HG02678 (cell line): Measurements from ENCODE around the gene BMPR1B.
"Not testable (repeated sequence)": the region's sequence is repeated elsewhere in the genome, so short reads cannot be mapped to it uniquely, and the experiment has no call there.

ENCODE experiments used
- ATAC-seq: cut with Tn5 transposase; IDR thresholded peaks from one replicate; pipeline ENCODE4 v1.9.1; 2021; ENCODE audit warnings: mild to moderate bottlenecking, moderate library complexity; ENCODE audit not compliant: unreplicated experiment

The BMPR1B gene

GRCh38 chr4:95020521-95020920 is 262.8 kb downstream of the BMPR1B start:
- ATAC-seq = no peak

DNA sequence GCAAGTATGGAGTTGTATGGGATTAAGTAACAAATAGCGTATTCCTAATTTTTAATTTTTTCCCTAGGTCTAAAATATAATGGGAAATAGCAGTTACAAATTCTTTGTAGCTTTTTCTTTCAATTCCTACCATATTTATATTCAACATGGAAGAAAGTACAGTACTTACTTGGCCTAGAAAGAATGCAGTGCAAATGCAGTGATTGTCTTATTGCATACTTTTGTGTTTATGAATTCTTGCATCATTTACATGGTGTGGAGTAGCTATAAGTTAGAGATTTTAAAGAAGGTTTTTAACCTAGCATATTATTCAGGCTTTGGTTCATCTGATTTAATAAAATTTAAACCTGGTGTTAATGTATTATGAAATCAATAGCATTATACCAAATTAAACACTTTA is 263.3 kb downstream of the BMPR1B start:
- no peak for ATAC-seq

DNA sequence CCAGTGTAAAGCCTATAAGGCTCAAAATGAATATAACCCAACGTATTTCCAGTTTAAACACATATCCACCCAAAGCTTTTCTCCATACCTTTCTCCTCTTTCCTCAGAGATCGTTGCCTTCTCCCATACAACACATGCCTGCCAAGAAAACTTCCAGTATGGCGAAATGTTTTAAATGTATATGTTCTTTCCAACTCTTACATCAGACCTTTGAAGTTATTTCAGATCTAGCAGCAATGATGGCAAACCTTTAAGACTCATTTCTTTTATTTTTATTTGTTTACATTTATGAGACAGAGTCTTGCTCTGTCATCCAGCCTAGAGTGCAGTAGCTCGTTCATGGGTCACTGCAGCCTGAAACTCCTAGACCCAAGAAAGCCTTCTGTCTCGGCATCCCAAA is 265.4 kb downstream of the BMPR1B start:
- ATAC-seq = no peak

DNA sequence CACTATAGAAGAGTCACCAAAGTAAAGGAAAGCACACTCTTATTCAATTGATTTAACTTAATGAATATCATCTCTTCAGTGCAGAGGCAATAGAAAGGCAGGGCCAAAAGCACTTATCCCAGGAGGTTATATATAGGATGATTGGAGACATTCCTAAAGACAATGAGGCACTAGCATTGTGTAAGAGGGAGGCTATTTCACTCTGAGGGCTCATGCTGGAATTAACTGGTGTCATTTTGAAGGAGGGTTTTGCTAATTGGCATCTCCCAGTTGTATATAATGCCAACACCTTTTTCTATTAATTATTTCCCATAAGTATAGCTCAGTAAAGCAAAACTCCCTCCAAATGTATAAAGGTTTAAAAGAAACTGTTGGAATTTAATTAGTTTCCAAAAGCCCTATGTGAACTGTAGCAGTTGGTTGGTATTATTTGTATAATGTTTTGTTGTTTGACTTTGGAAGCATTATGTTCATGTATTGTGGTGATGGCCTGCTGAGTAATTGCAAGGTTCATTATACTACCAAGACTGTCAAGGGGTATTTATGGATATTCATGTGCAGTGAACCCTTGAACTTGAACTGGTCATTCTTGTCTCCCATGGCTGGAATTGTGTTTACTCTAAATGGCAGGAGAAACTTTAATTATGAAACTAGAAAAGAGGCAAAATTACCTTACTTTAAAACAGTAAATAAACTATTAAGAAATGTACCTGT is 270.3 kb downstream of the BMPR1B start:
- no peak for ATAC-seq

GRCh38 chr4:95038791-95039190 is 281.0 kb downstream of the BMPR1B start:
- no peak for ATAC-seq

DNA sequence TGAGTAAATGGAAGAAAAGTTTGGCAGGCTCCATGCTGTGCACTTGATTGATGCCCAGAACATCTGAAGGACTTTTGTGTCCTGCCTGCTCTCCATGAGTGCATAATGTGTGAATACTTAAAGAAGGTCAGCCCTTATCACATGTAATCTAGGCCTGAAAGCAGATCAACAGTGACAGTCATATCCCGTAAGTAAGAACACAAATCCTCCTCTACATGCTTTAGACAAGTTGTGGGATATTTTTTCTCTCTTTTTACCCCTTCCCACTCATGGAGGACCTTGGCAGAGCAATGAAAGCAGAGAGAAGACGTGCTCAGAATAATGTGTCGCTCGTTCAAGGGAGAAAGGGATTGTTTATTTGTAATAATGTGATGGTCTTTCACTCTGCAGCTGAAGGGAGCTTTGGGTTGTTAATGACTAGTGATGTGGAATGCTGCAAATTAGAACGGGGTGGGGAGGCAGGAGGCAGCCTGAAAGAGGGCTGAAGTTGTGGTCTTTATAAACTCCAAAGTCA is 286.6 kb downstream of the BMPR1B start:
- ATAC-seq = no peak

DNA sequence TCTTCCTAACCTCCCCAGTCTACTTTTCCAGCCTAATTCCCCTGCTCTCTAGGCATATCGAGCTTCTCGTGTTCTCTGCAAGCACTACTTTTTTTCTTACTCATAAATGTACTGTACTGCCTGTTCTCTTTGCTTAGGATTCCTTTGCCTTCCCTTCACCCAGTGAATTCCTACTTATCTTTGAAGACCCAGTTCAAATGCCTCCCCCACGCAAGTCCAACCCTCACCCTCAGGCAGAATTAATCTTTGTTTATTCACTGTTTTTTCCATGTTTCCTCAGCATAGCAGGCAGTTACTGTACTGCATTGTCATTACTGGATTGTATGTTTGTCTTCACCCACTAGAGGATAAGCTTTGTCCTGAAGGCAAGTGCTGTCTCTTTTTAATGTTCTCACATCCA is 287.7 kb downstream of the BMPR1B start:
- no peak for ATAC-seq

GRCh38 chr4:95048296-95048695 is 290.5 kb downstream of the BMPR1B start:
- no peak for ATAC-seq

DNA sequence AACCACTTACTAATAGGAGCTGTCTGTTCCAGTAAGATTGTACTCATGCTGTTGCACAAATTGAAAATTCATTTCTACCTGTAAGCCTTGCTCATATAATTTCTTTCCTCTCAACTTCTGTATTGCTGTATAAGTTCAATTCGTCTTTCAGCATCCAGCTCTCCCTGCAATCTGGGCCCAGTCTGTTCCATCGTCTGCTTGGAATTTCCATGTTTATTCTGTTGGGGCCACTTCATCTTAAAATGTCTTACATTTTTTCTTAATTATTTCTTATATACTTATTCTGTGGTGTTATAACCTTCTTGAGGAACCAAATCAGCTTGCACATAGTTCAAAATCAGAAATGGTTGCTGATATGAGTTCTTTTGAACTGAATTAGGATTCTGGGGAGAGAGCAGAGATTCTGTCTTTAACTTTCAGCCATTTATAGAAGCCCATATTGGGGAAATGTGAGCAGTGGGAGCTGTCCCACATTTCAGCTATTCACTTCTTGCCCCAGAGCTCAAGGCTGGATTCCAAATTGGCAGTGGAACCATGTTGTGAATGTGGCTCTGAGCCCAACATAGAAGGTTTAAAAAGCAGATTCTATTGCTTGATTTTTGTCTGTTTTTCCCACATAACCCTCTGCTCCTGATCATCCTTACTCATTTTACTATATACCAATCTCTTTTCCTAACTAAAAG is 291.9 kb downstream of the BMPR1B start:
- ATAC-seq = no peak

DNA sequence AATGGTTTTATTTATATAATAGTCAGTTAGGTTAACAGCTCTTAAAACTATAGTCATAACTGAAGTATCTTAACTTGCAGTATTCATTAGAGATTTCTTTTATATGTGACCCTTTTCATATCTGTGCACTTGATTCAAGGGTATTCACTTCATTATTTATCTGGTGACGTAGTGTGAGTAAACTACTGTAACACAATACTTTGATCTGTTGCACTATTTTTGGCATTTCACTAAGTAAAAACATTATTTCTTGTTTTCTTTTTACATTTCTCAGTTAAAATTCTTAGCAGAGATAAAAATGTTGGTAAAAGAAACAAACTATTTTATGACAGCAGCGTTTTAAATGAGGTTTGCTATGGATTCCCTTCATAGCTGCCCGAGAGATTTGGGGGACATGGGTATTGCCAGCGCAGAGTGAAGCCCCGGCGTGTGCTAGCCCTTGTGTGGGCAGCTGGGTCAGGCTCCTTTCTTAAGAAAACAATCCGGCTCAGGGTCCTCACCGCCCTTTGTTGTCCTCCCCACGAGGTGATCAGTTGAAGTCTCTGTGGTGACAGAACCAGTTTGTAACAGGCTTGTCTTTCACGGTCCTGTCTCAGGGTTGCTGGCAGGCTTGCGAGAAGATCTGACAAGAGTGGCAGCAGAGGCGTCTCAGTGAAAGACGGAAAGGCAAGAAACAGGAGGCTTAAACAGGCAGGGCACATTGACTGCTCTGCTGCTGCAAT is 293.4 kb downstream of the BMPR1B start:
- no peak for ATAC-seq

- no peak for ATAC-seq
Measured at GRCh38 chr4:95051702-95052020, 293.9 kb downstream of the BMPR1B start.

DNA sequence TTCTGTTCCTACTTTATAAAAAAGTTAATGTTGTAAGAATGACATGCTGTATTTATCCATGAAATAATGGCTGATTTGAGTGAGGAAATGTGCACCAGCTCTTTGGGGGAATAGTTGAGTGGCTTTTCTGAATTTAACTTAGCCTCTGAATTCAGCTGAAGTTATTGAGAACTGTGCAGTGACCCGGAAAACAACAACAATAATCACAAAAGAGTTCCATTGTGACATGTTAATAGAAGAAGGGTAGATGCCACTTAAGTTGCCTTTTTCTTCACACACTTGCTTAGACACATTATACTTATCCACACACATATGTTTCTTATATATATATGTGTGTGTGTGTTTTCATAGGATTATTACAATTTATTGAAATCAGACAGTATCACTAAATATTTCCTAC is 301.2 kb downstream of the BMPR1B start:
- ATAC-seq = no peak

- no peak for ATAC-seq
Measured at GRCh38 chr4:95059663-95060062, 301.9 kb downstream of the BMPR1B start.

DNA sequence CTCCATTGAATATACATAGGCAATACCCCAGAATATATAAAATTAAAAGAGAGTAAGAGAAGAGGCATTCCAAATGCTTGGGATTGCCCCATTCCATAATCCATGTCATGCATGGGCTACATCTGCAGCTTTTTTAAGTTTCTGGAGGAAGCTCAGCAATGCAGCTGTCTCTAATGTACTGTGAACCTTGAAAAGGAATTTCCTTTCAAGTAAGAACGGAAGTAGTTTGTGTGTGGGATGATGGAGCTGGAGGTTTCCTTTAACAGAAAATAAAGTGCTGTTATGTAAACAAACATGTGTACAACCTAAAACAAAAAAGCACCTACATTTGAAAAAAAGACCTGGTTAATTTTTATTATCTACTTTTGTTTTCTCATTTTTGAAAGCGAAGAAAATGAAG is 303.5 kb downstream of the BMPR1B start:
- ATAC-seq = no peak

GRCh38 chr4:95061801-95062200 is 304.0 kb downstream of the BMPR1B start:
- ATAC-seq = not testable (repeated sequence)

- no peak for ATAC-seq
Measured at GRCh38 chr4:95066050-95066449, 308.3 kb downstream of the BMPR1B start.

DNA sequence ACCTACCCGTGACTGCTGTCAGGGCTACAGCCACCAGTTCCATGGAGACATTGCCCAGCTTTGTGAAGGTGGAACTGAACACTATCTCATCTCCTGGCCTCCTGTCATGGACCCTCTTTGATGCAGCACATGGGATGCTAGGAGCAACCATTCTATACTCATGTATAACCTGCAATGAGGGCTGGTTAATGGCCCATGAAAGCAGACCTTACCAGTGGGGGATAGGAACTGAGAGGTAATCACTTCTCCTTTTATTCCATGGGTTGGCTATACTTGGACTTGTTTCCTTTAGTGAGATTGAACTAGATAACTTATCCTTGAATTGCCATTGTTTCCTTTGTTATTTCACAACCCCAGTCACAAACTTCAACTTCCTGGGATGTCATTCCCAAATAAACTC is 310.6 kb downstream of the BMPR1B start:
- no peak for ATAC-seq

GRCh38 chr4:95068818-95069478 is 311.2 kb downstream of the BMPR1B start:
- no peak for ATAC-seq

DNA sequence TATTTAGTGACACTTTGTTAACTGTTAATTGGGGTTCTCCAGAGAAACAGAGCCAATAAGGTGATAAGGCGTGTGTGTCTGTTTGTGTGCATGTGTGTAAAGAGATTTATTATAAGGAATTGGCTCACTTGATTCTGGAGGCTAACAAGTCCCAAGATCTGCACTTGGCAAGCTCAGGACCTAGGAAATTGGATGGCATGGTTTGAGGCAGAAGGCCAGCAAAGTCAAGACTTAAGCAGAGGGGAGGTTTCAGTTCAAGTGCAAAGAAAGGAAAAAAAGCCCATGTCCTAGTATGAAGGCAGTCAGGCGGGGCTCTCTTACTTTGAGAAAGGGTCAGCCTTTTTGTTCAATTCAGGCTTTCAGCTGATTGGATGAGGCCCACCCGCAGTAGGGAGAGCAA is 314.1 kb downstream of the BMPR1B start:
- no peak for ATAC-seq

DNA sequence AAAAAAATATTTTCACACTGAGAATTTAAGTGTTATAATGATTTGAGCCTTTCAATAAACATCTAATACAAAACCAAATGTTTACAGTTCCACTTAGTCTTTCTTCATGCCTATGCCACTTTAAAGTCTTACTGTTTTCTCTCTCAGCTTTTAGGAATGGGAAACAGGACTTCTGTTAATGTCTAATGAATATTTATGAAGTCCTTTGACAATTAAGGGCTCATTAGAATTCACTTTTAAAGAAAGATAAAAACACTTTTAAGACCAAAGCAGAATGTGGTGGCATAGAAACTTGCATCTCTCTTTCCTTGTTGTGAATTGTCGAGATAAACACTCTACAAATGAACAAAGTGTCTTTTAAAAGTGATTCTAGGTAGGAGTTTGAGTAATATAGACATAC is 315.9 kb downstream of the BMPR1B start:
- no peak for ATAC-seq

DNA sequence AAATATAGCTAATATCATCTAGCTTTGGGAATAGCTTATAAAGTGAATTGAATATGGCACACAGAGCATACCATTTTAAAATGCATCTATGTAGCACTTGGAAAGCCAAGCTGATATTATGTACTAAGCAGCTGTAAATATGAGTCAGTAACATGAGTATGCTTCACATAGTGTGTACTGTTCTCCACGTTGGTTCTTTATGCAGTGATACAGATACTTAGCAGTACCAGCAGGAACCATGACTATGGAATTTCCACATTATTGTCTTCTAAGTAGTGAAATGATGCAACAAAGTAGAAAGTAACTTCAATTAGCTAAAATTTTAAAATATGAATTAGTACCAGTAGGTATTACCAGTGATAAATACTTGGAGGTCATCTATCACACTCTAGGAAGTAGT is 320.1 kb downstream of the BMPR1B start:
- ATAC-seq = no peak
